Stimulated activated CD8-positive, alpha-beta memory T cell treated with anti-CD3 and anti-CD28 coated beads, Interleukin-12 subunit alpha, Interleukin-12 subunit beta, amount 100 ng/mL, for 24 hours (primary cell): ENCODE measurements around the gene GPX4.

Source experiments
- DNase-seq: peaks from one replicate; pipeline ENCODE4 v3.0.0-alpha.2; 2020; ENCODE audit errors: extremely low read depth

GPX4 gene

DNA sequence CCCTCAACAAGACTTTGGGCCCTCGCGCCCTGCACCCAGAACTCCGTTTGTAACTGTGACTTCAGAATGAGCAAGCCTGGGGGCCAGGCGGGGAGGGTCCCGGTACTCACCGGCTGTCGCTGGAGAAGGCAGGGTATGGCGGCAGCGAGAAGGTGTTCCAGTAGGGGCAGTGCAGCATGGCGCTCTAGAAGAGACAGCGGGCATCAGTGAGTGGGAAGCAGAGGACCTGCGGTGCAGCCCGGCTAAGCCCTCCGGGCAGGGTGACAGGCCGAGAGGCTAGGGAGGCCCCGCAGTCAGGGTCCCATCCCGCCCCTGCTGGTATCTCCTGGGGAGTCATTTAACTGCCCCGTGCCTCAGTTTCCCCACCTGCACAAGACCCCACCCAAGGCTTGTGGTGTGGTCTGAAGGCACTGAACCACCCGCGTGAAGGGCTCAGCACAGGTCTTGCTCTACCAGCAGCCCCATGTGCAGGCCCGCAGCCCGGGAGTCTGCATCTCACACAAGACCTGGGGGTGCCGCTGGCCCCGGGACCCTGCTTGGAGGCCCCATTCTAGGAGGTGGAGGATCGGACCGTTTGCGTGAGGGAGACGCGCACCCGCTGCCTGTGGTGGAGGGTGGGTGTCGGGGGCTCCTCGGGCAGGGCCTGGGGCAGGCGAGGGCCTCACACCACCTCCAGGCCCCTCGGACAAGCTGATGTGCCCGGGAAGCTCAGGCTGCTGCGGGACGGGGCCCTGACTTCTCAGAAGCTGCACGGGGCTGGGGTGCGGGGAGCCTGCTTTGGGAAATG lies 45.7 kb downstream of the GPX4 start:
- no peak for DNase-seq

DNA sequence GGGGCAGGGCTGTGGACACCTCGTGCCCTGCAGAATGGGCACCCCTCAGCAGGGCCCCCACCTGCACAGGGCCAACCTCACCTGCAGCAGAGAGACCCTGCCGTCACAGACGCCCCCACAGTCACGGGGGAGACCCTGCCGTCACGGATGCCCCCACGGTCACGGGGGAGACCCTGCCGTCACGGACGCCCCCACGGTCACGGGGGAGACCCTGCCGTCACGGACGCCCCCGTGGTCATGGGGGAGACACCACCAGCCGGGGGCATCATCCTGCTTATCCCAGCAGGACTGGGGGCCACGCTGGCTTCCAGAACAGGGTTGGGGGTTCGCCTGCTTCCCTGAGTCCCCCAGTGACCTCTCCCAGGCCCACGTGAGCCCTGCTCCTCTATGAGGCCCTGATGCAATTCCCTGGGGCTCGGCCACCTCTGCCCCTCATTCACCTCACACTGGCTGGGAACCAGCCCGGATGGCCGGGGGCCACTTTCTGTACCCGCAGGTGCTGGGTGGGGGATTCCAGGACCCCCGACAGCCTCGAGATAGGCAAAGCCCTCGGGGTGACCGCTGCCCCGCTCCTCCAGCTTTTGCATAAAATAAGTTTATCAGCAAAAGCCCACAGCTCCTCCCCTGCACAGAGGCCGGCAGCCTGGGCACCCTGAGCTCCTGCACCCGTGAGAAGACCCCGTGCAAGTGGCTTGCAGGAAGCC lies 46.7 kb downstream of the GPX4 start:
- DNase-seq, result no peak

- DNase-seq, result no peak
These were observed 47.4 kb downstream of the GPX4 start for GRCh38 chr19:1151037-1151724.

DNA sequence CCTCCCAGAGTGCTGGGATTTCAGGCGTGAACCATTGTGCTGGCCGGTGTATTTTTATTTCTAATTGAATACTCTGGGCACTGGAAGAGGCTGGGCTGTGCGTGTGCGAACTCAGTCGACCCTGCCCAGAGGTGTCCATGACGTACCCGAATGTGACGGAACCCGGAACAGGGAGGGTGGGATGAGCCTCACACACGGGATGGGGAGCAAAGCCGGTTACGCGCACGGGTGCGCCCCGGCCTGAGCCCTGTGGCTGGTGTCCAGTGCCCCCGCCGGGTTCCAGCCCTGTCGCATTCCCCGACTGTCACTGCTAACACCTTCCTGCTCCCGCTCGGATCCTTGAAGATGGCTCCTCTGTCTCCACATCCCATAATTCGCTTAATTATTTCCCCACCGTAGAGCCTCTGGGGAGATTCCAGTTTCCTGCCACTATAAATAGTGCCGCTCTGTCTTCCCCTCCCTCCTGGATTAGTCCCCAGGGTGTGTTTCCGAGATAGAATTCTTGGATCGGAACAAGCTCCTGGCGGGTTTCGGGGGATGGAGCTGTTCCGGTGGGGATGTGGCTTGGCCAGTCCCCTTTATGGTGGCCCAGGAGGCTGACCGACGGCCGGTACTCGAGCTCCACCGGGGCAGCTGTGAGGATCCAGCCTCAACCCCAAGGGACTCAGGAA lies 48.3 kb downstream of the GPX4 start:
- no peak for DNase-seq

- no peak for DNase-seq
These were observed 50.3 kb downstream of the GPX4 start for GRCh38 chr19:1153891-1154730.

- no peak for DNase-seq
These were observed 51.0 kb downstream of the GPX4 start for GRCh38 chr19:1154731-1155351.

GRCh38 chr19:1155352-1156304 lies 51.8 kb downstream of the GPX4 start:
- no peak for DNase-seq
